ENCODE measurements around the gene YKT6.
"Not testable (repeated sequence)": the region's sequence is repeated elsewhere in the genome, so short reads cannot be mapped to it uniquely, and the experiment has no call there.

Gene YKT6

DNA sequence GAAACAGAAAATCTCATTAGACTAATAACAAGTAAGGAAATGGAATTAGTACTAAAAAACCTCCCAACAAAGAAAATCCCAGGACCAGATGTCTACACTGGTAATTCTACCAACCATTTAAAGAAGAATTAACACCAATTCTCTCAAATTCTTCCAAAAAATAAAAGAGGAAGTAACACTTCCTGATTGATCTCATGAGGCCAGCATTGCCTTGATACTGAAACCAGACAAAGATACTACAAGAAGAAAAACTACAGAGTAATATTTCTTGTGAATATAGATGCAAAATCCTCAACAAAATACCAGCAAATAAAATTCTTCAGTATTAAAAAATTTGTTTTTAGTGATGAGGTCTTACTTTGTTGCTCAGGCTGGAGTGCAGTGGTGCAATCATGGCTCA, 32.9 kb upstream of the YKT6 start:
- DNase-seq (ENCODE audit: low read depth) = no peak
- H3K4me3 ChIP-seq (ENCODE audit: low read depth, low read length) = no peak overlapping the region

DNA sequence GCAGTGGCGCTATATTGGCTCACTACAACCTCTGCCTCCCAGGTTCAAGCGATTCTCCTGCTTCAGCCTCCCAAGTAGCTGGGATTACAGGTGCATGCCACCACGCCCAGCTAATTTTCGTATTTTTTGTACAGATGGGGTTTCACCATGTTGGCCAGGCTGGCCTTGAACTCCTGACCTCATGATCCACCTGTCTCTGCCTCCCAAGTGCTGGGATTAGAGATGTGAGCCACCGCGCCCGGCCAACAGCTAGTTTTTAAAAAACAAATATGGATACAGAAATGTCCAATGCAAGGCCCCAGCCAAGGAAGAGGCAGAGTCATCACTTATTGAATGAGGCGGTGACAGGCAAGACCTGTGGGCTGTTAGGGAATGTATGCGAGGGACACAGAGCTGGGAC, 28.9 kb upstream of the YKT6 start:
- not testable (repeated sequence) for H3K4me3 ChIP-seq (ENCODE audit: low read depth, low read length); DNase-seq (ENCODE audit: low read depth)

DNA sequence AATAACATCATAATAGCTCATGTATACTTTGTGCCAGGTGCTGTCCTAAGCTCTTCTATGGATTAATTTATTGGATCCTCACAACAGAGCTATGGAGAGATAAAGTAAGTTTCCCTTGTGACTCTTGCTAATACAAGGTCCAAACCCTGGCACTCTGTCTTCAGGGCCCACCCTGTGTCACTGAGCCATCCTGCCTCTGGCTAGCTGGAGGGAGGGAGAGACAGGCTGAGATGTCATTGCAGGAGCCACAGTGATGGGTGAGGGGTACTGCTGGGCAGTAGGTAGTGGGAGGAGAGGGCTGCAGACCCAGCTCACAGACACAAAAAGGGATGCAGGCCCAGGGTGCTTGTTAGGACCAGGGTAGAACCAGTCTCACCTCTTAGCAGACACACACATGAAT, 28.4 kb upstream of the YKT6 start:
- DNase-seq (ENCODE audit: low read depth) = no peak
- no peak overlapping the region for H3K4me3 ChIP-seq (ENCODE audit: low read depth, low read length)

DNA sequence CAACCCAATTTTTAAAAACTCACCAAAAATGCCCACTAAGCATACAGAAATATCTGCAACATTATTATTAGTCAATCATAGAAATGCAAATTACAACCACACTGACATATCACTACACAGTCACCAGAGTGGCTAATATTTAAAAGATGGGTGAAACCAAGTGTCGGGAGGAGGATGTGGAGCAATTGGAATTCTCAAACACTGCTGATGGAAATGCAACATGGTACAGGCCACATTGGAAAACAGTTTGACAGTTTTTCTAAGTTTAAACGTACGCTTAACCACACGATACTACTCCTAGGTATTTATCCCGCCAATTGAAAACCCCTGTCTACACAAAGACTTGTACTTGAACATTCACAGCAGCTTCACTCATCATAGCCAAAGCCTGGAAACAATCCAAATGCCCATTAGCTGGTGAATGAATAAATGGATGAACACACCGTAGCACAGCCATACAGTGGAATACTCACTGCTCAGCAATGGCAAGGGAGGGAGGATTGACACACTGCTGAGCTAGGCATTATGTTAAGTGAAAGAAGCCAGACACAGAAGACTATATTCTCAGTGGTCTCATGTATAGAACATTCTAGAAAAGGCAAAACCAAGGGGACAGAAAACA, 27.9 kb upstream of the YKT6 start:
- no peak overlapping the region for H3K4me3 ChIP-seq (ENCODE audit: low read depth, low read length)
- DNase-seq (ENCODE audit: low read depth) = no peak

DNA sequence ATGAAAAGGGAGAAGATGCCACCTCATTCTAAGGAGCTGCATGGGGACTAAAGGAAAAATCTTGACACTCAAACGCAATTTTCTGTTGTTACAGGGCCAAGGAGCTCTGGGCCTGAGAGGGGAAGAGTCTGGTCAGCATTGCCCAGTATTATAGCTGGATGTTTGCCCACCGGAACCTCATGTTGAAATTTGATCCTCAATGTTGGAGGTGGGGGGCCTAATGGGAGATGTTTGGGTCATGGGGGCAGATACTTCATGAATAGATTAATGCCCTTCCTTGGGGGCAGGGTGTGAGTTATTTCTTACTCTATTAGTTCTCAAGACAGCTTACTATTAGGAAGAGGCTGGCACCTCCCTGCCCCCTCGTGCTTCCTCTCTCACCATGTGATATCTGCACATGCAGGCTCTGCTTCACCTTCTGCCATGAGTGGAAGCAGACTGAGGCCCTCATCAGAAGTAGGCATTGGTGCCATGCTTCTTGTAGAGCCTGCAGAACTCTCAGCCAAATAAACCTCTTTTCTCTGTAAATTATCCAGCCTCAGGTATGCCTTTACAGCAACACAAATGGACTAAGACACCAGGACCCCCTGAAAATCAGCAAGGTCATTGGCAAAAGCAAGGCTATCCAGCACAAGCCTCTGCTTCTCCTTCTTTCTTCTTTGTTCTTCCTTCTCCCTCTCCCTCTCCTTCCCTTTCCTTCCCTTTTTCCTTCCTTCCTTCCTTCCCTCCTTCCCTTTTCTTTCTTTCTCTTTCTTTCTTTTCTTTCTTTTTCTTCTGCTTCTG, 26.7 kb upstream of the YKT6 start:
- DNase-seq (ENCODE audit: low read depth) = no peak
- no peak overlapping the region for H3K4me3 ChIP-seq (ENCODE audit: low read depth, low read length)

DNA sequence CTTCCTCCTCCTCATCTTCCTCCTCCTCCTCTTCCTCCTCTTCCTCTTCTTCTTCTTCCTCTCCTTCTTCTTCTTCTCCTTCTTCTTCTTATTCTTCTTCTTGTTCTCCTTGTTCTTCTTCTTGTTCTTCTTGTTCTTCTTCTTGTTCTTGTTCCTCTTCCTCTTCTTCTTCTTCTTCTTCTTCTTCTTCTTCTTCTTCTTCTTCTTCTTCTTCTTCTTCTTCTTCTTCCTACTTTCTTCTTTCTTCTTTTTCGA, 26.2 kb upstream of the YKT6 start:
- DNase-seq (ENCODE audit: low read depth); H3K4me3 ChIP-seq (ENCODE audit: low read depth, low read length): not testable (repeated sequence)

DNA sequence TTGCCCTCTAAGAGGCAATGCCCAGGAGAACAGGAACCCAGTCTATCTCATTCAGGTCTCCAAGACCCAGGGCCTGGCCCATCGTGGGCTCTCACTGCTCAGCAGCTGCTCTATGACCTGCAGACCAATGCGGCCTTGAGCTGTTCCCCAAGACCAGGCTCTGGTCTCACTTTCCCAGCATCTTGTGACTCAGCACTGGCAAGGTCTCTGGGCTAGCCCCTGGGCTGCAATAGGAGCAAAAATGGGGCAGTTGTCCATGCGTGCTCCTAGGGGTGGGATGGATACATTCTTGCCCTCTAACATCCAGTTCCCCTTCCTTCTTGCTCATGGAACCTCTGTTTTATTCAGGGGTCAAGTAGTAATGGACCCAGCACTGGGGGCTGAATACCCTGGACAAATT, 25.0 kb upstream of the YKT6 start:
- H3K4me3 ChIP-seq (ENCODE audit: low read depth, low read length) = no peak overlapping the region
- DNase-seq (ENCODE audit: low read depth) = no peak

DNA sequence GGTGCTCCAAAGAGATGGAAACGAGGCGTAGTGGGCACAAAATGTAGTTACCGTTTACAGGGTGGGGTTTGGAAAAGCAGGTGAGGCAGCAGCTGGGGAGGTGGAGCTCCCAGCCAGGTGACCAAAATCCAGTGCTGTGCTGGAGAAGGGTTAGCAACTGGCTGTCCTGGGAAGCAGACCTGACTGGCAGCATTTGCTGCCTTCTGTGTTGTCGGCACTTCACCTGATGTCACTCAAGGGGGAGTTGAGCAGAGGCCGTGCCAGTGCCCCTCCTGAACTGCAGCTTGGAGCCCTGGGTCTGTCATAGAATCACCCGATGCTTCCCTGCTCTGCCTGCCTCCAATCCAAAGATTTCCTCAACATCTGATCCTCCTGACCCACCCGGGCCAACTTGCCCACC, 24.3 kb upstream of the YKT6 start:
- no peak overlapping the region for H3K4me3 ChIP-seq (ENCODE audit: low read depth, low read length)
- DNase-seq (ENCODE audit: low read depth) = no peak

DNA sequence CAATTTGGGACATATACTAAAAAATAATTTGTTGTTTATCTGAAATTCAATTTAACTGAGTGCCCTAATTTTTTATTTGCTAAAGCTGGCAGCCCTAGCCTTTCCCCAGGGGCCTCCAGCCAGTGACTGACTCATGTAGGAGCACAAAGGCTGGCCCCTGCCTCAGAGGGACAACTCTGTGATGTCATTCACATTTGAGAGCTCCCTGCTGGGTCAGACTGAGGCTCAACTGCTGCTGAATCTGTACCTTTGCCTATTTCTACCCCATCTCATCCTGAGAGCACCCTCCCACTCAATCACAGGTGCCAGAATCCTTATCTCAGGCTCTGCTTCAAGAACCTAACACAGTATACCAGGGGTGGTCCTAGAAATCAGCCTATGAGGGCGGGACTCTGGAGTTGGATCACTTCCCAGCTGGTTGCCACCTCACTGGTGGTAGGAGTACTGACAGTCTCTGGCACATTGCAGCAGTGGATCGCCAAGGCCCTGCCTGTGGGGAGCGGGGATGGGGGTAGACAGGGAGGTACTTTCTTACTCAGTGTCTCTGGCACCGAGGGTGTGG, 23.1 kb upstream of the YKT6 start:
- DNase-seq (ENCODE audit: low read depth) = no peak
- H3K4me3 ChIP-seq (ENCODE audit: low read depth, low read length) = no peak overlapping the region

DNA sequence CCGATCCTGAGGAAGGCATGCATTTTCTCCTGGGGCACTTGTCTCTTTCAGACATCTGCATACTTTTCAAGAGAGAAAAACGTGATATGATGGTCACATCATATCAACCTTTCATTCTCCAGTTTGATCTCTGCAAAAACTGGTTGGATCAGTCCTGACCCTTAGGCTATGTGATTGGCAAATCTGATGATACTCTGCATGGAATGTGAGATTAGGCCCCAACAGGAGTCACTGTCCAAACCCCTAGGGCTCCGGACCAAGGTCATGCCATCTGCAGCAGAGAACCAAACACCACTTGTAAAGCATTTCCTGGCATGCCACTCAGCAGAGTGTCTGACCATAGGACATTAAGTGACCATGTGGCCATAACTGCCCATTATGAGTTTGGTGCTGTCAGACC, 20.1 kb upstream of the YKT6 start:
- DNase-seq (ENCODE audit: low read depth) = no peak
- H3K4me3 ChIP-seq (ENCODE audit: low read depth, low read length) = no peak overlapping the region

DNA sequence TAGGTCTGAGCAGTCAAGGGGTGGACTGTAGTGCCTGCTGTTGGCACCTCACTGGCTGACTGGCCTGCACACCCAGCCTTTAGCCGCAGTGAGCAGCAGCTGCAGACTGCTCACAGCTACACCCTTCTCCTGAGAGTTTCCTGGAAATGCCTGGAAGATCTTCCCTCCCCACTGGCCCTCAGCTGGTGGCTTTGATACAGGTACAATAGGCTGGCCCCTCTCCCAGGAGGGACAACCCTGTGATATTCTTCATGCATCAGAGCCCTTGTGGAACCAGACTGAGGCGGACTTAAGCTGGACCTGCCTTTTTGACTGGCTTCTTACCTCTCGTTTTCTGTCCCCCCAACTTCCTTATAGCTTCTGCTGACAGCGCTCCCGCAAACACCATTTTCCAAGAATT, 18.0 kb upstream of the YKT6 start:
- no peak overlapping the region for H3K4me3 ChIP-seq (ENCODE audit: low read depth, low read length)
- DNase-seq (ENCODE audit: low read depth) = no peak

DNA sequence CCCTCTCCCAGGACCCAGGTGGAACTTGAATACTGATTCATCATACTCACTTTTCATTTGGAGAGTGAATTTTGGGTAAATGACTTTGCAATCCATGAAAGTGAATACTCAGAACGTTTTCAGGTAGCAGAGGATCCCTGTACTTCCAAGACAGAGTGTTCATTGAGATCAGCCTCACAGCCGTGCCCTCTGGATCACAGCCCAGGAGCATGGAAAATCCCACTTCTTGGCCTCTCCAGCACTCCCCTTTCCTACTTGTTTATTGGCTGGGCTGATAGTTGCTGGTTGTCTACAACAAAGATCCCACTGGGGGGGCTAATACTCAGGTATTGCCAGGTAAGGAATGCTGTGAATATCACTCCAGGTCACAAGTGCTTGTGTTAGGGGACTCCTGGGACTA, 17.4 kb upstream of the YKT6 start:
- H3K4me3 ChIP-seq (ENCODE audit: low read depth, low read length) = no peak overlapping the region
- DNase-seq (ENCODE audit: low read depth) = no peak

DNA sequence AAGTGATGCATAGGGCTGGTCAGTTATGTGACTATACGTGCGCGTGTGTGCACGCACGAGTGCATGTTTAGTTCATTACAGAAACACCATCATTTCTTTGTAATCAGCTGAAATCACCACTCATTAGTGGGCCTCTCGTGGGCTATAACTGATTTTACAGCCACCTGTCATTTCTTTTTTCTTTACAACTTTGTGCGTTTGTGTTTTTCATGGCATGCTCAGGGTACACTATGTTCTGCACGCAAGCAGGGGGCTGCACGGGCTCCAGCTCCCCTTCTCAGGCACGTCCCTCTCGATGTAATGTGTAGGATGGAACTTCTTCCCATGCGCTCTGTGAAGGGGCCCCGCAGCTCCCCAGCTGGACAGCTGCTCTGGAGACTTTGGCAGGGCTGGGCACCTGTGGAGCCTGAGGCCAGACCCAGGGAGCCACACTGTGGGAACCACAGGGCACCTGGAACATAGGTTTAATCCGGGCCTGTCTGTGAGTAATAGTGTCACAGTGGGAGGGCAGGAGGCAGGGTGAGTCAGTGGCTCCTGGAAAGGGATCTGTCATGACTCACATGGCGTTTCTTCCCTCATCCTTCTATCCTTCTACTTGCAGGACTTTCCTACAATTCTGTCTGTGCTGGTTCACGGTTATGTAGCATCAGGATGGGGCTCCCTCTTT, 16.4 kb upstream of the YKT6 start:
- no peak overlapping the region for H3K4me3 ChIP-seq (ENCODE audit: low read depth, low read length)
- DNase-seq (ENCODE audit: low read depth) = peak; percentile 84

DNA sequence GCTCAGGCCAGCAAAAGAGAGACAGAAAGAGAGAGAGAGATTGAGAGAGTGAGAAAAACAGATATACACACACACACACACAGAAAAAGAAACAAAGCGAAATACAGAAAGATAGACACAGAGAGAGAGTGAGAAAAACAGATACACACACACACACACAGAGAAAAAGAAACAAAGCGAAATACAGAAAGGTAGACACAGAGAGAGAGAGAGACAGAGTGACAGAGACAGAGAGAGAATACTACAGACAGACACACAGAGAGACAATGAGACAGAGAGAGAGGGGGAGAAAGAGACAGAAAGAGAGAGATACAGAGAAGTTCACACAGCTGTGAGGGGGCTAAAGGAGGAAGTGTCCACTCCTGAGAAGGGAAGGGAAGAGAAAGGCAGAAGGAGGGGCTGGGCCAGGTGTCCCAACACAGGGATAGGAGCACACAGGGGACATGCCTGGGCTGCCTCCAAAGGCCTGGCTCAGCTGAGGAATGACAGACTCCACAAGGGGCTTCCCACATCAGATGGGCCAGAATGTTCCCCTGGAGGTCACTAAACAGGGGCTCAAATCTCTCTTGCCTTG, 15.8 kb upstream of the YKT6 start:
- no peak for DNase-seq (ENCODE audit: low read depth)
- no peak overlapping the region for H3K4me3 ChIP-seq (ENCODE audit: low read depth, low read length)

DNA sequence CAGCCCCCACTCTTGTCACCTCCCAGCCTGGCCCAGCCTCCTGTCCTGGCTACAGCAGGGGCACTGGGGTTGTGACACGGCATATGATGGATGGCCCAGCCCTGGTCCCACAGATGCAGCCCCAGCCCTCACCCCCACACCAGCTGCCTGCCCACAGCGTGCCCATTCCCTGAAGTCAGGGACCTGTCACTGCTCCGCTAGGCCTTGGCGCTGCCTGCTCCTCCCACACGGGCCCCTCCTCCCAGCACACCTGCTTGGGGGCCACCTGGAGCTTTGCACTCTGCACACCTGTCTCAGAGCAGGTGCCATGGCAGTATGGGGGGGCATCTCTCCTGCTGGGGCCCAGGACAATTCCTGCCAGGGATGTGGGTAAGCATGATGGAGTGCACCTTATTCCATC, 15.0 kb upstream of the YKT6 start:
- no peak overlapping the region for H3K4me3 ChIP-seq (ENCODE audit: low read depth, low read length)
- no peak for DNase-seq (ENCODE audit: low read depth)

DNA sequence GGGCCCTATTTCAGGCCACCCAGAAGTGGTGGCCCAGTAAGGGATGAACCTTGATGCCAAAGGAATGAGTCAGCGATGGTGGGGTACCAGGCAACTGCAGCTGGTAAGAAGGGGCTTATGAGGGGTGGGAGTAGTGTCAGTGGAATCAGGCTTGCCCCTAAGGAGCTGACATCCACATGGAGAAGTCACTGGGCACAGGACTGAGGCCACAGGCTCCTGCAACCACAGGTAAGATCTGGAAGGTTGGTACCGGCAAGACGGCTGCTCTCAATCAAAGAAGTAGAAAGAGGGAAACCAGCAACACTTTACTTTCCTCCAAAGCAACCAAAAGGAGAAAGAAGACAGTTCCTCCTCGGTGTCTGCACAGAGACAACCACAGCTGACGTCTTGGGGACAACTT, 14.0 kb upstream of the YKT6 start:
- DNase-seq (ENCODE audit: low read depth) = no peak
- no peak overlapping the region for H3K4me3 ChIP-seq (ENCODE audit: low read depth, low read length)

DNA sequence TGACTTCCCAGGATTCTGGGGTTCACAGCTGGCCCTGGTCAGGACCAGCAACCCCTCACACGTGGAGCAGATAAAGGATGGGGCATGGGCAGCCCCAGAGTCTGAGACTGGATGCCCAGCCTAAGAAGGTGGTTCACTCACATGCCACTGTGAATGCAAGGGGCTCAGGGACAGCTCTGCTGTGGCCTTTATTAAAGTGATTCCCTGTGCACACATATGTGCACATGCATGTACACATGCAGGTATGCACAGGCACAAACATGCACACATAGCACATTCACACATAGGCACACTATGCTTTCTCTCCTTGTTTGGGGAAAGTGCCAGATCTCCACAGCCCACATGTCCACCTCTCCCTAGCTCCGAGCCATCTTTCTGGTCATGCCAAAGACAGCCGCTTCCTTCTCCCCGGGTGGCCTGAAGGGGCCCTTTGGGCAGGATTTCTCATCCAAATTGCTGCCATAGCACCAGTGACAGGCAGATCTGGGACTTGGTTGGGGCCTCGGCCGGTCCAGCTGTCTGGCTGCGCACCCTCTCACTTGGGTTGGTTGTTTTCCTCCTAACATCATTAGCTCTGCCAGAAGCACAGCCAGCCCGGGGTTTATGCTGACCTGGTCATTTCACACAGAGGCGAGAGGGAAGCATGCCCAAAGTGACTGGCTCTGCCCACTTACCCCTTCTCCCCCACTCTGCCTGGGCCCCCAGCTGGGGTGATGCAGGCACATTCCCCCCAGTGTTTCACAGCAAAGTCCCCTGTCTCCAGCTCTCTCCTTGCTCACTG, 13.0 kb upstream of the YKT6 start:
- no peak for DNase-seq (ENCODE audit: low read depth)
- H3K4me3 ChIP-seq (ENCODE audit: low read depth, low read length) = no peak overlapping the region

DNA sequence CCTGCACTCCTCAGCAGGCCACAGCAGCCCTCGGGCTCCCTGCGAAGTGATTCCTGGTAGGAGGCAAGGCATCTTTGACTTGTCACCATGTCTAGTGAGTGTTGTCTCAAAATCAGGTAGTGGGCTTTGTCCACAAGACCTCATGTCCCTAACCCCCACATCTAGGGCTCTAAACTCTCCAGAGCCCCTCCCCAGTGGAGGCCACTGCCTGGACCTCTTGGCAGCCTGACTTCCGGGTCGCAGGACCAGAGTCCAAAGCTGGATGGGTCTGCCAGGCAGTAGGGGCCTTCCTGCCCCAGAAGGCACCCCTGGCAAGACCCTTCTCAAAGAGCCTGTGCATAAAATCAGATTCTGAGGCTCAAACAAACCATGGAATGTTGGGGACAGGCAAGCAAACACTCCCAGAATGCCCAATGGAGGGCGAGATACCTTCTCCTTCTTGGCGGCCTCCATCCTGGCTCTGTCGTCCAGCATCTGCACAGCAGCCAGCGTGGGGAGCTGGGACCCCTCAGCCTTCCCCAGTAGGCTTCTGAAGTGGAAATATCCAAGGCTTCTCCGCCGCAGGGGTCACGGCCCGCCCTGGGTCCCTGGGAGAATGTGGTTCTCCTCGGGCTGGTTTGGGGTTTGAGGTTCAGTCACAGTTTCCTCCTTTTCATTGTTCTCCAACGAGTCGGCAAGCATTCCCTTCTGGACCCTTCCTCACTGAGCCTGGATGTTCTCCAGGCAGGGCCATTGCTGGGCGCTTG, 12.1 kb upstream of the YKT6 start:
- DNase-seq (ENCODE audit: low read depth) = no peak

DNA sequence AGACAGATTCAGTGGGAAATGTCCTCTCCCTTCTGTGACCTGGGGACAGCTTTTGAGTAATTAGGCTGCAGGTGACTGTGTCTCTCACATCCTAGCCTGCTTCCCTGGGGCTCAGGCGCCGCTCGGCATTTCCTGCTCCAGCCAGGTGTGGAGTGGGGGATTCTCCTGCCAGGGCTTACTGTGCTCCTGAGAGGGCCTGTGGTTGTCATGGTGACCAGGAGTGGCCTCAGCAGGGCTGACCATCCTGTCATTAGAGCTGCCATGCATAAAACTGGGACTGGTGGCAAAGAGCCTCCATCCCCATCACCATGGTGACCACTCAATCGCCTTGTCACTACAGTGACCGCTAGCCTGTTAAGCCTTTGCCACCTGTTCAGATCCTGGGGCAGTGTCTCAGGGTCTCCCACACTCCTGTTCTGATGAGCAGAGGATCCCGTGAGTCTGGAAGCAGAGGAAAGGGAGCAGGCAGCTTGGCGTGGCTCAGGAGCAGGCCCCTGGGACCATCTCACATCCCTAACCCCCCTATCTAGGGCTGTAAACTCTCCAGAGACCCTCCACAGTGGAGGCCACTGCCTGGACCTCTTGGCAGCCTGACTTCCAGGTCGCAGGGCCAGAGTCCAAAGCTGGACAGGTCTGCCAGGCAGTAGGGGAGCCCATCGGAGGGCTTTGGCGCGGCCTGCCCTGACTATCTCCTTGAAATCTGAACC, 11.3 kb upstream of the YKT6 start, which contains the start of gene GCK:
TSS of gene GCK (minus strand) at position 154 of the 707 bp plus-strand sequence. CDS start 486 bp downstream, outside the sequence.
- no peak for DNase-seq (ENCODE audit: low read depth)
- H3K4me3 ChIP-seq (ENCODE audit: low read depth, low read length) = no peak within 1 kb of the TSS

More for the DNA sequence above, 12.1 kb upstream of the YKT6 start:
- no peak overlapping the region for H3K4me3 ChIP-seq (ENCODE audit: low read depth, low read length)
